HepG2 (cell line): ENCODE measurements around the gene PHKA1. TPM values are rescaled to one million over a fixed set of nuclear protein-coding genes. Genes with fewer than 3 reads are reported as not detected.

Source experiments
- ATAC-seq: fragments of 200-7000 bp; cut with Tn5 transposase; 3 replicates; pipeline ENCODE4 v1.9.1; 2020; ENCODE audit warnings: mild to moderate bottlenecking, moderate library complexity
- BruUV-seq: library from RNA; stranded (reverse); fragments of 400-500 nt; replicated peaks from 2 replicates; lab custom pipeline; 2021; lab: Mats Ljungman, UMichigan
- CTCF ChIA-PET: fragments of 300-600 bp; formaldehyde crosslinking; extraction: SDS; loops from one replicate; lab custom pipeline; 2021; ENCODE audit warnings: low total read pairs, inconsistent platforms, low intra/inter-chr PET ratio; lab: Yijun Ruan, JAX
- POLR2A ChIA-PET: fragments of 350-600 bp; sonication (Branson Sonifier 250); formaldehyde crosslinking; loops from one replicate; lab custom pipeline; 2020; ENCODE audit warnings: antibody characterized with exemption, inconsistent platforms; lab: Yijun Ruan, JAX
- DNase-seq: peaks from one replicate; pipeline ENCODE4 v3.0.0-alpha.2; 2015; ENCODE audit warnings: low spot score
- FAIRE-seq: peaks from 3 replicates; lab custom pipeline; 2011; peaks lifted over from hg19 to GRCh38; lab: Jason Lieb, UNC
- H2AFZ ChIP-seq: one replicate; pipeline ENCODE4 v1.6.1; 2011; ENCODE audit warnings: low read length, inconsistent platforms
- H3K27ac ChIP-seq: fragments of 300-600 bp; 3 replicates; pipeline ENCODE4 v1.8.0; 2011; ENCODE audit warnings: mixed run types, mild to moderate bottlenecking, mixed read lengths, low read length, inconsistent platforms; ENCODE audit not compliant: insufficient read depth; ENCODE audit errors: extremely low read length
- H3K27me3 ChIP-seq, 2 experiments: fragments of 200-600 bp in 1 of 2; 2 replicates in 1 of 2; 3 replicates in 1 of 2; pipeline versions ENCODE4 v1.6.0 to v1.8.0; 2011; ENCODE audit warnings: low read length in 2 of 2, mild to moderate bottlenecking in 2 of 2, moderate library complexity in 2 of 2, inconsistent platforms in 1 of 2; ENCODE audit not compliant: insufficient read depth in 2 of 2, control insufficient read depth in 1 of 2
- H3K36me3 ChIP-seq, 2 experiments: fragments of 200-600 bp in 1 of 2; replicated peaks in 1 of 2; 2 replicates in 1 of 2; 3 replicates in 1 of 2; pipeline versions ENCODE4 v1.5.1 to v1.8.0; 2011; ENCODE audit warnings: low read length in 2 of 2, inconsistent platforms in 1 of 2; ENCODE audit not compliant: insufficient read depth in 2 of 2, control insufficient read depth in 1 of 2
- H3K4me1 ChIP-seq: 2 replicates; pipeline ENCODE4 v1.5.1; 2012; ENCODE audit warnings: low read length, inconsistent platforms; ENCODE audit not compliant: insufficient read depth
- H3K4me2 ChIP-seq: 2 replicates; pipeline ENCODE4 v1.6.0; 2011; ENCODE audit warnings: low read depth, low read length, inconsistent platforms
- H3K4me3 ChIP-seq, 3 experiments: fragments of 200-600 bp in 1 of 3; sonication (generic), shearing (Covaris generic) in 1 of 3; replicated peaks in 1 of 3; 2 replicates each; pipeline ENCODE4 v1.5.1; 2011 to 2016; ENCODE audit warnings: low read length in 3 of 3, inconsistent platforms in 2 of 3, low read depth in 2 of 3, mild to moderate bottlenecking in 2 of 3, control low read depth in 1 of 3, mixed read lengths in 1 of 3; ENCODE audit not compliant: insufficient read depth in 1 of 3
- H3K79me2 ChIP-seq: one replicate; pipeline ENCODE4 v1.6.1; 2011; ENCODE audit warnings: low read length, inconsistent platforms; ENCODE audit not compliant: insufficient read depth
- H3K9ac ChIP-seq: 2 replicates; pipeline ENCODE4 v1.6.0; 2011; ENCODE audit warnings: mild to moderate bottlenecking, low read depth, low read length, inconsistent platforms; ENCODE audit not compliant: insufficient read depth
- H3K9me3 ChIP-seq: 2 replicates; pipeline ENCODE4 v1.5.1; 2012; ENCODE audit warnings: mild to moderate bottlenecking, low read length
- H4K20me1 ChIP-seq: 2 replicates; pipeline ENCODE4 v1.6.0; 2011; ENCODE audit warnings: inconsistent platforms, mild to moderate bottlenecking, low read length, moderate library complexity; ENCODE audit not compliant: insufficient read depth
- FLYWCH1 ChIP-seq: sonication (generic); formaldehyde crosslinking; IDR thresholded peaks from 2 replicates; pipeline ENCODE4 v1.8.1; 2023; ENCODE audit warnings: mild to moderate bottlenecking, missing genetic modification reagents
- JDP2 ChIP-seq: sonication (generic); formaldehyde crosslinking; IDR thresholded peaks from 2 replicates; pipeline ENCODE4 v1.8.1; 2022; ENCODE audit warnings: missing genetic modification reagents, borderline replicate concordance
- ZNF121 ChIP-seq: sonication (generic); formaldehyde crosslinking; IDR thresholded peaks from 2 replicates; pipeline ENCODE4 v1.5.0; 2020; ENCODE audit warnings: mild to moderate bottlenecking, missing genetic modification reagents
- WGBS: methylation state at CpG from one replicate; pipeline ENCODE4 v1.1.6; 2017; ENCODE audit warnings: low lambda C conversion rate; 5-methylcytosine and 5-hydroxymethylcytosine counted together
- in situ Hi-C: cut with HindIII; loops from 2 replicates; pipeline ENCODE4 v1.10.0; 2017; ENCODE audit warnings: low pct_unique_long_range_greater_than_20kb; ENCODE audit not compliant: extremely low pct_ligation_motif_present
- intact Hi-C: fragments of 100-400 bp; cut with micrococcal nuclease; formaldehyde crosslinking; loops from one replicate; pipeline ENCODE4 v1.10.0; 2022; ENCODE audit not compliant: unreplicated experiment
- polyA plus RNA-seq, 8 experiments: library from polyadenylated mRNA; depleted of rRNA in 3 of 8; stranded (reverse) in 7 of 8; unstranded in 1 of 8; fragments of >200 nt; fragmentation: Illumina TruSeq in 4 of 8; extraction: Trizol in 4 of 8; gene quantifications; 2 replicates each; pipeline versions ENCODE4 v1.2.1 to v1.2.3, GENCODE V29; 2011 to 2016; ENCODE audit warnings: low read depth in 4 of 8, missing spikeins in 1 of 8, mixed read lengths in 1 of 8; ENCODE audit not compliant: insufficient read depth in 1 of 8
- total RNA-seq, 5 experiments: library from RNA; depleted of rRNA; stranded (reverse); fragments of >200 nt; fragmentation: Illumina TruSeq; extraction: Trizol; gene quantifications; 2 replicates each; pipeline ENCODE4 v1.2.3, GENCODE V29; 2016; ENCODE audit warnings: low read depth in 1 of 5
- TF ChIP-seq, protein P1 (sequence below): sonication (generic); formaldehyde crosslinking; conservative IDR thresholded peaks from 2 replicates; pipeline ENCODE4 v1.4.0; 2020; ENCODE audit warnings: missing genetic modification reagents

PHKA1 gene
- total and polyA plus RNA-seq, 2 of the 13 experiments (the other 11 are each of a cell fraction or from before 2014, with no cell fraction given): 5.4 to 6.6 TPM

- TF ChIP-seq, protein P1, sequence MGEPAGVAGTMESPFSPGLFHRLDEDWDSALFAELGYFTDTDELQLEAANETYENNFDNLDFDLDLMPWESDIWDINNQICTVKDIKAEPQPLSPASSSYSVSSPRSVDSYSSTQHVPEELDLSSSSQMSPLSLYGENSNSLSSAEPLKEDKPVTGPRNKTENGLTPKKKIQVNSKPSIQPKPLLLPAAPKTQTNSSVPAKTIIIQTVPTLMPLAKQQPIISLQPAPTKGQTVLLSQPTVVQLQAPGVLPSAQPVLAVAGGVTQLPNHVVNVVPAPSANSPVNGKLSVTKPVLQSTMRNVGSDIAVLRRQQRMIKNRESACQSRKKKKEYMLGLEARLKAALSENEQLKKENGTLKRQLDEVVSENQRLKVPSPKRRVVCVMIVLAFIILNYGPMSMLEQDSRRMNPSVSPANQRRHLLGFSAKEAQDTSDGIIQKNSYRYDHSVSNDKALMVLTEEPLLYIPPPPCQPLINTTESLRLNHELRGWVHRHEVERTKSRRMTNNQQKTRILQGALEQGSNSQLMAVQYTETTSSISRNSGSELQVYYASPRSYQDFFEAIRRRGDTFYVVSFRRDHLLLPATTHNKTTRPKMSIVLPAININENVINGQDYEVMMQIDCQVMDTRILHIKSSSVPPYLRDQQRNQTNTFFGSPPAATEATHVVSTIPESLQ (CRISPR knock-in tag): no peak
- TF ChIP-seq ZNF121 (CRISPR knock-in tag) (no peak), JDP2 (no peak)
These were observed 1.9 kb downstream of the PHKA1 start (continued) for GRCh38 chrX:72712094-72712755.

DNA sequence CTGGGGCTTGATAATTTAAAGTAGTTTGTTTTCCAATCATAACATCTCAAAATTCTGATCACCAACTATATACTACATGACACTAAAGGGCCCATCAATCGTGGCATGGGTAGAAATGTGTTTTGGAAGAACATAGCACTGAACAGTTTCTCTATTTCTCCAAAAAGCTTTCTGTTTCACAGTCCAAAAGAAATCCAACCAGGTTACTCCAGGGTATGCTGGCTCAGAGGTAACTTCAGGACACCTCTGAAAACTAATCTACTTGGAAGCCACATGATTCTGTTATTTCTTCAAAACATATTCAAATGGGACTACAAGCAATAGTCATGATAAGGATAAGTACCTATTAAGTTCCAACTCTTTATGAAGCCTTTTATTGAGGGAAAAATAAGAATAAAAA is 8.3 kb downstream of the PHKA1 start:
- H3K27me3 ChIP-seq: no peaks in the 10 kb centered on the region
- H3K4me1 ChIP-seq: no peaks in the 10 kb centered on the region
- DNase-seq: no peak
- BruUV-seq: no TSS peak
- no peak for FAIRE-seq
- H3K4me3 ChIP-seq: no peak overlapping the region
- no peak for TF ChIP-seq FLYWCH1 (CRISPR knock-in tag)
- in situ Hi-C loops (loop anchor here (25.0 kb wide), 1 partner anchor 419 kb away; the partner anchor contains the start of gene RPS4X), intact Hi-C loops (no loop called here)
- H3K9me3 ChIP-seq: no peaks in the 10 kb centered on the region
- H3K9ac ChIP-seq: no peak overlapping the region
- no peak overlapping the region for H2AFZ ChIP-seq
- H3K4me2 ChIP-seq: no peak overlapping the region
- WGBS: 93% methylated on average over 1 of the region's 1 CpG
- H3K36me3 ChIP-seq: no peaks in the 10 kb centered on the region; a peak in 1 of 5 replicates
- H3K79me2 ChIP-seq: no peaks in the 10 kb centered on the region
- H3K27ac ChIP-seq: no peak overlapping the region
- ChIA-PET CTCF (no interaction called here), POLR2A (no interaction called here)
- no peaks in the 10 kb centered on the region for H4K20me1 ChIP-seq
- no peak for ATAC-seq
